ENCODE results near the gene ARID2. TPM values are rescaled to one million over a fixed set of nuclear protein-coding genes. Genes with fewer than 3 reads are reported as not detected.

Gene ARID2
- total and polyA plus RNA-seq, 2 of the 4 experiments (the other 2 are of a cell fraction) = 5.4 to 28.1 TPM

GRCh38 chr12:45827974-45828373 is 98.5 kb downstream of the ARID2 start:
- no peak overlapping the region for H2BK120ac ChIP-seq (ENCODE audit: low read depth, low read length)
- in situ Hi-C loops (cut with MboI; ENCODE audit: low sequenced_read_pairs) (no loop called here), intact Hi-C loops (cut with micrococcal nuclease) (no loop called here), dilution Hi-C loops (cut with HindIII; ENCODE audit: low sequenced_read_pairs, unreplicated experiment) (no loop called here)
- H2BK5ac ChIP-seq (ENCODE audit: low read depth, low read length, poor library complexity, severe bottlenecking) = no peak overlapping the region
- H2AFZ ChIP-seq (replicated peaks; ENCODE audit: low read length, poor library complexity) = no peak overlapping the region
- H4K20me1 ChIP-seq (ENCODE audit: insufficient read depth, low read length) = no peaks in the 10 kb centered on the region
- H3K23ac ChIP-seq (ENCODE audit: low read depth, low read length) = no peak overlapping the region
- H3K56ac ChIP-seq (ENCODE audit: extremely low read depth, insufficient read depth, low read length) = no peak overlapping the region
- no peak overlapping the region for H4K8ac ChIP-seq (ENCODE audit: low read depth in 2 of 2, low read length in 2 of 2)
- no peak overlapping the region for H4K91ac ChIP-seq (ENCODE audit: insufficient read depth, low read depth, low read length)
- H3K4me1 ChIP-seq (ENCODE audit: control insufficient read depth, insufficient read depth, low read length) = no peaks in the 10 kb centered on the region
- DNase-seq = no peak
- H2BK20ac ChIP-seq (ENCODE audit: low read depth, low read length) = no peak overlapping the region
- TF ChIP-seq ELK1 (IDR thresholded peaks at IDR 0.05; ENCODE audit: borderline replicate concordance, low read depth, low read length) (no peak), POLR2A (IDR thresholded peaks at IDR 0.05; ENCODE audit: low read depth, low read length) (no peak)
- peaks cover 1% of the 10 kb centered on the region; the same call in 1 of the 2 replicates for H3K36me3 ChIP-seq (ENCODE audit: control insufficient read depth, insufficient read depth, low read length)
- no peaks in the 10 kb centered on the region for H3K9me3 ChIP-seq (ENCODE audit: control insufficient read depth, insufficient read depth, low read length)
- no CpG with 5 or more reads among the region's 3 CpGs for WGBS, 2 experiments (ENCODE audit: extremely low coverage in 2 of 2, insufficient read length in 1 of 2)
- H2BK15ac ChIP-seq (ENCODE audit: low read depth, low read length) = no peak overlapping the region
- H4K5ac ChIP-seq (ENCODE audit: low read depth, low read length) = no peak overlapping the region
- ATAC-seq (ENCODE audit: low read depth) = no peak
- no peak overlapping the region for H3K4ac ChIP-seq (ENCODE audit: low read depth, low read length)
- no peak overlapping the region for H3K9ac ChIP-seq (ENCODE audit: low read depth, low read length)
- H2AK9ac ChIP-seq (replicated peaks; ENCODE audit: low read depth, low read length, poor library complexity) = no peak overlapping the region
- H3K9me1 ChIP-seq (ENCODE audit: insufficient read depth, low read length) = no peaks in the 10 kb centered on the region
- H3K27ac ChIP-seq (ENCODE audit: insufficient read depth, low read length) = no peak overlapping the region
- no peak overlapping the region for H3K18ac ChIP-seq (ENCODE audit: low read depth, low read length)
- no peak overlapping the region for H3K4me3 ChIP-seq (ENCODE audit: insufficient read depth, low read depth, low read length)
- H3K4me2 ChIP-seq (ENCODE audit: low read depth, low read length) = no peak overlapping the region
- H3K27me3 ChIP-seq (ENCODE audit: control insufficient read depth, insufficient read depth, low read length) = no peaks in the 10 kb centered on the region
- no peak overlapping the region for H2AK5ac ChIP-seq (ENCODE audit: low read depth, low read length)
- CTCF ChIA-PET = no interaction called here
- H3K79me1 ChIP-seq (ENCODE audit: low read depth in 1 of 2, low read length in 2 of 2) = peaks cover 2 to 3% of the 10 kb centered on the region in 2 experiments; a peak in 2 of 4 replicates
- POLR2A ChIA-PET (ENCODE audit: unreplicated experiment) = no interaction called here
- H3K14ac ChIP-seq (replicated peaks; ENCODE audit: low read depth, low read length) = no peak overlapping the region
- no TSS peak for BruUV-seq (replicated peaks)
